NCI-H128 (cell line): ENCODE data around the gene NRXN3.

Experiments
- DNase-seq: peaks from one replicate; lab custom pipeline; 2025; ENCODE audit not compliant: unreplicated experiment; lab: John Stamatoyannopoulos, UW

NRXN3 gene

DNA sequence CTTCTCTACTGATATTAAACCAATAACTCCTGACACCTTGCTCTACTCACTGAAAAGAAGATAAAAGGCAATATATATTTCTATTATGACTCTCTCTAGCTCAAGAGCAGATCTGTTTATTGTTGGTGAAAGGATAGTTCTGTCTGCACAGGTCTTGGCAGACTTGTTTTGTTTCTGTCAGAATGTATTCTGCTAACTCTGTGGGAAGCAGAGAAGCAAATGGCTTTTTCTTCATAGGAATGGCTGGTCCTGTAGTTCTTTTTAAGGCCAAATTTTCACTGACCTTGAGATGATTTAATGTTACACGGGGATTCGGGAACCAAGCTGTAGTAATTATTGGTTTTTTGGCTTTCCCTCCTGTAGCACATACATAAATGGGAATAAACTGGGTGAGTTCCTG, 1529.0 kb downstream of the NRXN3 start:
- no peak for DNase-seq

DNA sequence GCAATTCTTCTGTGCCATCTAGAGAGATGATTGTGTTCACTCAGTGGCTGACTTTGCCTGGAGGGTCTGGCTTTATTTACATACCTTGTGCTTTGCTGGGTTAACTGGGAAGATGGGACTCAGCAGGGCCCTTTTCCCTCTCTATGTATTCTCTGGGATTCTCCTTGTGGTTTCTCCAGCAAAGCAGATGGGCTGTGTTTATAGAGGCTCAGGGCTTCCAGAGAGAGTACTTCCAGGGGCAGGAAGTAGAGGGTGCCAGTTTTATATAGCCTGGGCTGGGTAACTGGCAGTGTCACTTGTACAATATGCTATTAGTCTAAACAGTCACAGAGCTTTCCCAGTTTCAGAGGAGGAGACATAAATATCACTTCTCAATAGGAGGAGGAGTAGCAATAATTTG, 1531.2 kb downstream of the NRXN3 start:
- no peak for DNase-seq

DNA sequence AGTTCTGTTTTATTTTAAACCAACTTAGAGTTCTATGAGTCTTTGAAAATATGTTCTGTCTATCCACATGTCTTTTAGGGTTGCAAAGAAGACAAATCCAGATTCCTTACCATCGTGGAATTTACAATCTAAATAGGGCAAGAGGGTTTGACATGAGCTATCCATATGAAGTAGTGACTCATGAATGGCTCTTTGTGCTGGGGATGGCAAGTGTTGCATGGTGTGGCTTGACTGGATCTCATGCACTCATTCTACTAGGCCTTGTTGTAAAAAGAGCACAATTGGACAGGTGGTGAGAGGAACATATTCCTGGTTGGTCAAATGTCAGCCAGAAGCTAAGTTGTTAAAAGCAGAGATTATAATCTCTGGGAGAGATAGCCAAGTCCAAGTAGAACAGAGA, 1532.0 kb downstream of the NRXN3 start:
- no peak for DNase-seq

DNA sequence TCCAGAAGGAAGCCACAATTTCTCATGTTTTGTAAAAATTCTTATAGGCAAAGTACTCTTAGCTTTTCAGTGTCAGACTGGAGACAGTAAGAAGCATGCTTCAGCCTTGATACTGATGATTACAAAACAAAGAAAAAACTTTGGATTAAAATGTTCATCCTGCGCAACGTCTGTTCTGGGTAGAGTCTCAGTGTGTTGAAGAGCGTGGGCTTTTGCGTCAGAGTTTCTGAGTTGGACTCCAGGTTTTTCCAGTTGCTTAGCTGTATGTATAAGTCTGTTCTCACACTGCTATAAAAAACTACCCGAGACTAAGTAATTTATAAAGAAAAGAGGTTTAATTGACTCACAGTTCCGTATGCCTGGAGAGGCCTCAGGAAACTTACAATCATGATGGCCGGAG, 1533.0 kb downstream of the NRXN3 start:
- no peak for DNase-seq

DNA sequence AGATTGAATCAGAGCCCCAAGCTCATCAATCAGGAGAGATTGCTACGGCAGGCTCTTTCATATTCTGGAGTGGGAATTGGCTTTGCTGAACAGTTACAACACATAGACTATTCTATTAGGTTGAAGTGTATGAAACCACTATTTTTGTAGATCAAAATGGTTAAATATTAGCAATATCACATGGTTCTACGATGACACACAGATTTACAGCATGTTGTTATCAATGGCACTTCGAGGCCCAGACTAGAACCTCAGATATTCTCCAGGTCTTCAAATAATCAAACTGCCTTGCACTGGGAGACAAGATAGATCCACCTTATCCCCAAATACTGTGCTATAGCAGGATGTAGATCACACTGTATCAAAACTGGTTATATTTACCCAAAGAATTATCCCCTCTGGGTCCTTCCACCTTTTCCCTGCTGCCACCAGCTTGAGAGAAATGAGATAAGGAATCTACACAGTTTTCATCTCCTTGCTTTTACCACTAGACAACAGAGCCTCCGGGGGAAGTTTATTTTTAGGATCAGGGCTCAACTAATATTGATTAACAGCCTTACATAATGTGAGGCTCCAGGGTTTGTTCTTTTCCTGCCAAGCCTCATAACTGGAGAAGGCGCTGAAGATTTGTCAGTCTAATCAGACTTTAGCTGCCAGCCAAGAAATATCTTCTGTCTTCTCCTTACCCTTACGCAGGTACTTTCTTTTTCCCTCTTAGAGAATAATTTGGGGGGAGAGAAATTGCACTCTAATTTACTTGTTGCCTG, 1534.1 kb downstream of the NRXN3 start:
- DNase-seq = no peak

DNA sequence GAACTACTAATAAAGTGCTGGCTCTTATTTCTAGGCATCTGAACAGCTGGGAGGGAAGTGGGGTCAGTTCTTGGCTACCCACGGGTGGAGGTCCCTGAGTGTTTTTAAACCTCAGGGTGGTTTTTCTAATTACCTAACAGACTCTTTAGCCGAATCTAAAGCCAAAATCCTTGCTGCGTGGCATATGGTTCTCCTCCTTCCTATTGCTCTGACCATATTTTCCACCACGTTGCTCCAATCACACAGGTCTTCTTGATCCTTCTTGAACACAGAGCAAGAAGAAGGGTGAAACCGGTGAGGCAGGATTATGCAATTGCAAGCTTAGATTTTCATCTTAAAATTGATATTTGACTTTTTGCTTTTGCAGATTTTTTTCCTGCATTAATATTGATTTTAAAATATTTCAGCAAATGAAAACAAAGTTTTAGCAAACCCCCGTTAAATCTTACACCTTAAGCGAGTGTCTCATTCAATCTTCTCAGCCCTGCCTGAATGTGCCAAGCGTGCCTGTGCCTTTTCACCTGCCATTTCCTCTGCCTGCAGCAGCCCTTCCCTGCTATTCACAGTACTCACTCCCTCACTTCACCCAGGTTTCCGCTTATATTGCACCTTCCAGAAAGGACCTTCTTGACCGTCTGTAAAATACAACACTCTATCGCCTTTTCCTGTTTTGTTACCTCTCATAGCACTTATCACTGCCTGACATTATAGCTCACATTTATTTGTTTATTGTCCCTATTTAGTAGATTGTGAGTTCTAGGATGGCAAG, 1535.1 kb downstream of the NRXN3 start:
- DNase-seq = no peak

DNA sequence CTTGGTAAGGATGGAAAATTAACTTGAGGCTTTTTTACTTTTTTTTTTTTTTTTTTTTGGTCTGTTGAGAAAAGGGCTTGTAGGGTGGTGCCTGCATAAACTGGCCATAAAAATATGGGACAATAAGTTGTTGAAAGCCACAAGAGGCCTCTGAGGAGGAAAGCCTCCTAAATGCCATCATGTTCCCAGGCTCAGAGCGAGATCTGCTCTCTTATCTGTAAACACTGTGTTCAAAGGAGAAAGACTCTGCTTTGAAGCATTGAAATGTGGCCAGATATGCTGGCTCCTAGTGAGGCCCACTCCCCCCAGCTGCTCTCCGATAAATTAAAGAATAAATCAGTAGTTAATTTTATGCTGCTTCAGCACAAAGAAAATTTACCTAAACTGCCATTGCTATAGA, 1536.2 kb downstream of the NRXN3 start:
- no peak for DNase-seq

DNA sequence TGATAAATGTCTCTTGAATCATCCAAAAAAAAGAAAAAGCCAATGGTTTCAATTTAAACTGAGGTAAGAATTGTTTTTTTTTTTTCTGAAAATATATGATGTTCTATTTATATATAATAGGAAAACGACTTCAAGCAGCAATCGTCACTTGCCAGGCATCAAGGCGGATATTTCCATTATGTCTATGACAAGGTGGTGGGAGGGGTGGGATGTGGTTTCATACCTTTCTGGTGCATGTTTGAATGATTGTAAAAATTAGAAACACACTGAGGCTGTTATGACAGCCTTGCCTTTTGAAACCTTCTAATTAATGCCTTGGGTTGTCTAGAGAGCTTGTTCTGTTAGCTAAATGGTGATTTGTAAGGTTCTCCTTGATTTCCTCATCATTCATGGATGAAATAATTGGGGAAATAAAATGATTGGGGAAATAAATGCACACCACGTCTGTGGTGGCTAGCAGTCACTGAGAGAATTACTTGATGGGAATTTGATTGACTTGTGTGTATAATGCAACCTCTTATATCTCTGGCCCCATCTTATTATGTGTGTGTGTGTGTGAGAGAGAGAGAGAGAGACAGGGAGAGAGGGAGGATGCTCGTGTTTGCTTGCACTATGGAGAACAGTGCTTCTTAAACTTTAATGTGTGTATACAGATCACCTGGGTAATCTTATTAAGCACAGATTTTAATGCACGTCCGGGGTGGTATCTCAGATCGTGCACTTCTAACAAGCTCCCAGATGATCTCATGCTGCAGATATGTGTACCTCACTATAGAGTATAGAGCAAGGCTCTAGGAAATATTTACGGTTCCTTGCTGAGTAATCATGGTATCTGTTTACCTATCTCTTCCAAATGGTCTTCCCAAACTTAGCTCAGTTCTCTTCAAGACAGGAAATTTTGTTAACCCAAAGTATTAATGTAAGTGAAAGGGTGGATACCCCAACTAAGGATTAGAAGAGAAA, 1538.5 kb downstream of the NRXN3 start:
- DNase-seq = no peak

DNA sequence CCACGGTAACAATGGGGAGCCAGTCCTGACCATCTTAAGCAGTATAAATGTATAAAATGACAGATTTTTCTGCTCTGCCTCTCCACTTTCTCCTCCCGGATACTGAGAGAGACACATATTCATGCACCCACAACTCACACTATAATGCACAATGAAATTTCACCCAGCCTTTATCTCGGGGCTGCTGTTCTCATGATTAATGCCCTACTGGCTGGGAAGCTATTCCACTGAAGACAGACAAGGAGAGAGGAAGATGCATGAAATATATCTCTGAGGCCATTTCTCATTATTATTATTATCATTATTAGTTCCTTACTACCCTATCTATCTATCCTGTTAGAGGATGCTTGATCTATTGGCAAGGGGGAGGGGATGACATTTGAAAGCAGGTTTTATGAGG, 1539.4 kb downstream of the NRXN3 start:
- DNase-seq = no peak

DNA sequence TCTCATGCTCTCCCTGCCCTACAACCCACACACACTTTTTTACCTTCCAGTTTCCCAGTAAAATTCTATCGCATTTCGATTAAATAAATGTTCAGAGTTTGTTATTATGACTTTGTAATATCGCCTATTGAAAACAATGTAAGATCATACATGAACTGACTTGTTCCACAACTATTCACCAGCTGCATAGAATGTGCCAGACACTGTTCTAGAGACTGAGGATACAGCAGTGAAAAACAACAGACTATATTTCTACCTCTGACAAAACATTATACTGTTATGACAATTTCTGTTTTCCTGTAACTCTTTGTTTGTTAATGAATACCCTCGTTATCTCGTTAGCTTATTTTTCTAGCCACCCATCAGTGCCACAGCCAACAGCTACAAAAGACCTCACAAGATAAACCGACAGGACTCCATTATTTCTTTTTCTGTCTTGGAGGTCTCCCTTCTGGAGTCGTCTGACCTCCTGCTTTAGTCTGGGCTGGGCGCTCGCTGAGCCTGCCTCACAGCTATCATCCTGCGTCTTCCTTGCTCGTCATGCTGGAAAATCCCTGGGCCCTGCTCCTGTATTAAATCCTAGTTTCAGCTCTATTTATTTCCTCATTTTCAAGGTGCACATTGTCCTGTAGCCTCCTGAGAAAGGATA, 1542.3 kb downstream of the NRXN3 start:
- no peak for DNase-seq

DNA sequence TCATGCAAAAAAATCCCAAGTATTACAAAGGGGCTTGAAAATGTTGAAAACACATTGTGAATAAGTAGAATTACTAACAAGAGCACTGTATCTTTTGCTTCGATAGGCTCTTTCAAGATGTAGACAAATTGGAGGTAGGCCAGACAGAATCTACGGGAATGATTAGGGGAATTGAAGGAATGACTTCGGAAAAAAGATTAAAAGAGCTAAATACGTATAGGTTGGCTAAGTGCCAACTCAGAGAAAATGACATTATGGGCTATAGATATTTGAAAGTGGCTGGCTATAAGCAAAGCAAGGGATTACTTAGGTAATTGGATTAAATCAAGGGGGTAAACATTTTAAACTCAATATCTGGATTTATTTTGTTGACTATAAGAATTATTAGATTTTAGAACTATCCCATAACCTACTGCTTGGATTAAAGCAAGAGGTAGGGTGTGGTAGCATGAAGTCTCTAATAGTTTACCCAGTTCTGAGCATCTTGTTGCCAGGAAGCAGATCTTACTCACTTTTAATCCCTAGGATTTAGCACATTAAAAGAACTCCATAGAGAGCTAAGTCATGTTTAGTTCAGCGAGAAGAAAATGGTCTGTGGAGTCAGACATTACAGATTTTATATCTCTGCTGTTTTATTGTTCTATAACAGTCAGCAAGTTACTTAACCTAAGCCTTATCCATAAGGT, 1551.4 kb downstream of the NRXN3 start:
- no peak for DNase-seq

DNA sequence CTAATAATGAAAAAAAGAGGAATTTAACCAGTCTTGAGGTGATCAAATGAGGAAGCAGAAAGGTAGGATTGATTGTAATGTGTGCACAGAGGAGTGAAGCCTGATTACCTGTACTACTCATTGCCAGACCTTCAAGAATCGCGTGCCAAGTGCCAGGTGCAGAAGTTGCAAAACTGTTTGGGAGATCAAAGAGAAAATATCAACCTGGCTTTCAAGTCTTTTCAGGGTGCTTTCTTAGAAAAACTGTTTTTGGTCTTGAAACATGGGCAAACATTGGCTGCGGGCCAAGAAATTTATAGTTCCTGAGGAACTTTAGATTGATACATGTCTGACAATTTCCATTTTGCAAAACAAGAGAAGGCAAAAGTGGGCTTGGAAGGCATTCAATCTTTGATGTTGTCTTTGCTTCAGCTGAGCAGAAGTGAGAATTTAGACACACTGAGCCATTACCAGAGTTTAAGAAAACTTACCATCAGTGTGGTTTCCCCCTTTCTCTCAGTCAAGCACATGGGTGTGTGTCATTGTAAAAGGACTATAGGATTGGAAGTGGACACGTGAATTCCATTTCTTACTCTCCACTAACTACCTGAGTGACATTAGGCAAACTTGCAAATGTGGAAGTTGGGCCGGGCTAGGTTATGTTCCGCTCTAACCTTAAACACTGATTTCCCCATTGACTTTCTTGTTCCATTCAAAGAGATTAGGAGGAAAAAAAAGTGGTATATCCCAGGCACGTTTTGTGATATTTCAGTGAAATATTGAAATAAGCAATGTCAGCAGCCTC, 1555.0 kb downstream of the NRXN3 start:
- no peak for DNase-seq

DNA sequence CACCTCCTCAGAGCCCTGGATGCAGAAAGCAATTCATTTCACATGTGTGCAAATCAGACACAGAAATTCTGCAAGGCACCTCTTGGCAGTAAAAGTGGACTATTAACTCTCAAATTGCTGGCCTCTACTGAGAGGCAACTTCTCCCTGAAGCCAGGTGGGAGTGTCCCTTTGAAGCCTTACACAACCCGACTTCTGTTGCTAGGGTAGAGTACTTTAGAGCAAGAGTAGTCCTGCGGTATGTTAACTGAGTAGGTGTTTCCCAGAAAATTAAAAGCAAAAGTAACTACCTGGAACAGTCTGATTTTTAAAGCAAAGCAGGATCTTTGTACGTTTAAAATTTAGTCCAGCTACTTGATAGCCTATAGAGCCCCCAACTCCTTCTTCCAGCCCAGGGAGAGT, 1557.7 kb downstream of the NRXN3 start:
- DNase-seq = no peak

DNA sequence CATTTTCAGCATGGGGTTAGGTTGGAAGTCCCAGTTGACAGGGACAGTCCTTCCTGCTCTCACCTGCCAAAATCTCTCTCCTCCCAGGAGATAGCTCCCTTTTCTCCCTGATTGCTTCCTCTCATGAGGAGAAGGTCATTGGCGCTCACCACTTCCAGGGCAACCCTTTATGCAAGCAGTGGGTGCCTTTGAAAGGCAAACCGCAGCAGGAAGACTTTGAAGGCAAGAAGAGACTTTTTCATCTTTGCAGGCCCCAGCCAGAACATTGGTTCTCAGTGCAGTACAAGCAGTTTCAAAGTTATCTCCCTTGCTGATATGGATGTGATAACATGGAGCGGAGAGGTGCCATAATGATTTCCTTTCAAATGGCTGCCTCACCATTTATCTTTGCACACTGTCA, 1558.2 kb downstream of the NRXN3 start:
- no peak for DNase-seq

DNA sequence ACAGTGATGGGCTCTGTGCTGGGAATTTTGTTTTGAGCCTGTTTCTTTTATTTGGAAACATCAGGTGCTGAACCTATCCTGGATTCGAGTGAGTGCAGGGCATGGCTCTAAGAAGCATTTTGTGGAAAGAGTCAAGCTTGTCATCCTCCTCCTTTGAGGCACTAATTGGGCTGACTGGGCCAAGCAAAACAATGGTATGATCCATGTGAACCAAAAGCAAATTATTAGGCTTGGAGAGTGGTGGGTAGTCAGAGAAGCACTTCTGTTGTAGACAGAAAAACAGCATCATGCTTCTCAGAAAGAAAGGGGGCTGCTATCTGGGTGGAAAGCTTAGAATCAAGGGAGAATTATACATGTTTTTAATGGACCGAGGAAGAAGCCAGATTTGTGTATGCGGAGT, 1559.6 kb downstream of the NRXN3 start:
- no peak for DNase-seq

DNA sequence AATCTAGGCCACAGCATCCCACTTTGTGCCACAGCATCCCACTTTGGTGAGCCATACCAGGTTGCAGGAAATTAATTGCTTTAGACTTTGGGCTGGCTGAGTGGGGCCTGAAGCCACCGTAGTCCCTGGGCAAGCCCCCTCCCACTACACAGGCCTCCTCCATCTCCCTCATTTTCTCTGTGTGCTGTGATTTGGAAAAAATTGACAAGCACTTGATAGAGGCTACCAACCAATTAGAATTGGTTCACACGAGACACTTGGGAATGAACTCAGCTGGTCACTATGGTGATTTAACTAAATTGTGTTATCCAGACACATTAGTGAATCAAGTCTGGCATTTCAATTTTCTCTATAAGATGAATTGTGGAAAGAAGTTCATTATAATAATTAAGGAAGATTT, 1560.0 kb downstream of the NRXN3 start:
- DNase-seq = no peak

DNA sequence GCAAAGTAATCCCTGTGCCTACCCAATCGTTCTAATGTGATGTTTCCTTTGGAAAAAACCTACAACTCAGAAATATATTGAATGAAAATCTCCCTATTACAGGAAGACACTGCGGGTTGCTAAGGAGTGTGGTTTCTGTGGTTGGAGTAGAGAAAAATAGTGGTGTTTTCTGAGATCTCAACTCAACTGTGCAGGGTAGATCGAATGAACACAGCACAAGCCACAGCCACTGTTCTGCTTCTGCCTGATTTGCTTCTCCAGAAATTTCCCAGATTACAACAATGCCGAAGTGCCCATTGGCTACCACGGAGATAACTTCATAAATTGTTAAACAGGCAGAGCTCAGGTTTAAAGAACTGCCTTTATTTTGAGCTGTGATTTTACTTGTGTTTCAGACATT, 1560.8 kb downstream of the NRXN3 start:
- DNase-seq = no peak

DNA sequence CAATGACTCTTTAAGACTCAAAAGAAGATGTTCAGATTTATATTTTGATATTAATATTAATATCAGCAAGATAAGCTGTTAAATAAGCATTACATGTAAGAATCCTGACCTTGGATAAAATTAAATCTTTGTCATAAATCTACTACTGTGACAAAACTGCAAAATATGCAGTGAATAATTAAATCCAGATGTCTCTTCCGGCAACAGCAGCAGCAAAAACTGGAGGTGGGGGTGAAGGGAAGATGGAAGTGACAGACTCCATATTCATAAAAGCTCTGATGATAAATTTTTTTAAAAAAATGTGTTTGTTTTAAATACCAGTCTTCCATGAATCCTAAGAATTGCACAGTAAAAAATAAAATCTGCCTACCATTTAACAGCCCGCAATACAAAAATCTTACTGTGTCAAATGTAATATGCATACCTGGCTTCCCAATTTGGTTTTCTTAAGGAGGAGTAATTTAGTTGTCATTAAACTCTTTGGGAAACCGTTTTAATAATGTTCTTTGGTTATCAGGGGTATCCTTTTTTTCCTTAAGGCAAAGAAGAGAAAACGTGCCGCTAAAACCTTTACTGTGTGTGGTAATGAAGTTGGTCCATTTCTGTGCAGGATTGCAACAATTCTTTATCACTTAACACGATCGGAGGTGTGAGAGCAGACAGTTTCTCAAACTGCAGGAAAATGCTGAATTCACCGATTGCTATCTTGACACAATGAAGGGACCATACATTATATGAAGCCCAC, 1562.9 kb downstream of the NRXN3 start:
- DNase-seq = no peak

DNA sequence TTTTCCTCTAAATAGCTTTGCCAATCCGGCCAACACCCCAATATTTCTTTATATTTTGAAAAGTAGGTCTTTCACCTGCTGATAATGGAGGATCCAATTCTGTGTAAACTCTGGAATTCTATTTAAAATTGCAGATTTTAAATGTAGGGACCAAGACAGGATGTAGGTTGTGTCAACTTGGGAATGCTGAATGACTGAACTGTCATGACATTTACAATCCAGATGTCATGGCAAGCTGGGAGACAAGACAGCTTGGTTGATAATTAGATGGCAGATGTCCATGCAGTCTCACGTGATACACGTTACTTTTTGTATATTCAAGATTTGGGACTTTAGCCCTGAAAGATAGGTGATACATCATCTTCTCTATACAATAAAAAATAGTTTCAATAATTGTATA, 1564.0 kb downstream of the NRXN3 start:
- no peak for DNase-seq
